Measurements from ENCODE around the gene IDH3B. TPM values are rescaled to one million over a fixed set of nuclear protein-coding genes. Genes with fewer than 3 reads are reported as not detected.
"Not testable (repeated sequence)": the region's sequence is repeated elsewhere in the genome, so short reads cannot be mapped to it uniquely, and the experiment has no call there.

The IDH3B gene
- total and polyA plus RNA-seq, 9 donors, result 90.9 to 112 (median 102) TPM

DNA sequence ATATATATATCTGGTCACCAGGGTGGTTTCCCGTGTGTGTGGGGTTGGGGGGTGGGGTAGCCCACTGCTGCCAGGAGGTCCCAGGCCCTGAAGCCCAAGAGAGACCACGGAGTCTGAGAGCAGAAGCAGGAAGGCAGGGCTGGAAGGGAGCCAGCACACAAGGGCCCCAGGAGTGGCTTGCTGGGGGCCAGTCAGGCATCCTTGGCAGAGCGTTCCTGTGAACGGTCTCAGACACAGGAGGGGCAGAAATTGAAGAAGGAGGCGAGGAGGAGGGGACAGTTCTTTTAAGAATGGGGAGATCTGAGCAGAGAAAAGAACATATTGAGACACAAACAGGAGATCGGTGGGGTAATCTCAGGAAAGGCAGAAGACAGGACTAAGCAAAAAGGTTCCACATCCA, 26.7 kb upstream of the IDH3B start:
- Histone ChIP-seq H3K4me1 (ENCODE audit: control insufficient read depth, insufficient read depth, low read length) (peaks cover 8% of the 10 kb centered on the region), H3K9me3 (replicated peaks; ENCODE audit: control insufficient read depth, low read depth, low read length) (no peaks in the 10 kb centered on the region), H3K27me3 (ENCODE audit: control insufficient read depth, insufficient read depth, low read length) (peaks cover 80% of the 10 kb centered on the region), H3K36me3 (ENCODE audit: control insufficient read depth, insufficient read depth, low read length) (no peaks in the 10 kb centered on the region), H3K27ac (ENCODE audit: low read length) (no peak overlapping the region), H3K4me3 (ENCODE audit: low read length) (no peak overlapping the region)
- WGBS (ENCODE audit: insufficient coverage), result 39% methylated on average over 4 of the region's 6 CpGs
- DNase-seq, result no peak

DNA sequence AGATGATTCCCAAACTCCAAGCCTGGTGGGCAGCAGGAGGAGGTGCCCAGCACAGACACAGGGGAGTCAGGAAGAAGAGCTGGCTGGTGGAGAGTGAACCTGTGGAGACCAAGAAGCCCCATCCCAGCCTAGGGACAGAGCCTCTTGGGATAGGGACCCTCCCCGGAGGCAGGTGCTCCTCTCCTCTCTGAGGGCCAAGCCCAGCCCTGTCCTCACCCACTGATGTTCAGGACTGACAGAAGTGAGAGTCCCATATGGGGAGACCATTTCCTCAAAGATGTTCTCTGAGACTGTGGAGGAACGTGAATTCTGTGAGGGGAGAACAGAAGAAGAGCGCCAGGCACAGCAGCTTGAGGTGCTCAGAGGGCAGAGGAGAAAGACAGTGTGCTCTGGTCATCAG, 26.2 kb upstream of the IDH3B start:
- H3K9me3 ChIP-seq (replicated peaks; ENCODE audit: control insufficient read depth, low read depth, low read length), result no peaks in the 10 kb centered on the region
- no peaks in the 10 kb centered on the region for H3K36me3 ChIP-seq (ENCODE audit: control insufficient read depth, insufficient read depth, low read length)
- no peak for DNase-seq
- H3K4me3 ChIP-seq (ENCODE audit: low read length), result no peak overlapping the region
- no peak overlapping the region for H3K27ac ChIP-seq (ENCODE audit: low read length)
- peaks cover 75% of the 10 kb centered on the region for H3K27me3 ChIP-seq (ENCODE audit: control insufficient read depth, insufficient read depth, low read length)
- peaks cover 8% of the 10 kb centered on the region for H3K4me1 ChIP-seq (ENCODE audit: control insufficient read depth, insufficient read depth, low read length)
- WGBS (ENCODE audit: insufficient coverage), result 67% methylated on average over 2 of the region's 3 CpGs

DNA sequence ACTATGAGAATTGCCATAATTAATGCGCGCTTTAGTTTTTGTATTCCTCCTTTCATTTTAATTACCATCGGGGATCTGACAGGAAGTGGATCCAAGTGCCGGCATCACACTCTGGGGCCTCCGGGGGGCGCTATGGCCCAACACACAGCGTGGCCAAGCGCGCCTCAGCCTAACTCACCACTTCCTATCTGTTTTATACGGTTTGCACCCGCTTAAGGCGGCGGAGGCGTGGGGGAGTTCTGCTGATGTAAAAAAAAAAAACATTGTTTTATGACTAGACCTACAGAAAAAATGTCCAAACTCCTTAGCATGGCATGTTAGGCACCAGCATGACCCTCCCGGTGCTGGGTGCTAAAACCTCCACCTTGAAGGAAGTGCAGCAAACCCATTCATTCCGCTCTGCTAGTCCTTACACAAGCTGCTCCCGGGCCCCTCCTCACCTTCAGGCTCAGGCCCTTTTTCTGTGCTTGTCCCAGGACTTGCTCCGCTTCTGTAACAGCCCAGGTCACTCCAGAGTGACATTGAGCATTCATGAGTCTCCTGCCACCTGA, 24.1 kb upstream of the IDH3B start:
- no peaks in the 10 kb centered on the region for H3K36me3 ChIP-seq (ENCODE audit: control insufficient read depth, insufficient read depth, low read length)
- WGBS (ENCODE audit: insufficient coverage), result 12% methylated on average over 11 of the region's 18 CpGs
- no peaks in the 10 kb centered on the region for H3K9me3 ChIP-seq (replicated peaks; ENCODE audit: control insufficient read depth, low read depth, low read length)
- DNase-seq, result peak; percentile 43
- H3K4me1 ChIP-seq (ENCODE audit: control insufficient read depth, insufficient read depth, low read length), result peaks cover 6% of the 10 kb centered on the region
- H3K27ac ChIP-seq (ENCODE audit: low read length), result no peak overlapping the region
- peaks cover 59% of the 10 kb centered on the region for H3K27me3 ChIP-seq (ENCODE audit: control insufficient read depth, insufficient read depth, low read length)
- no peak overlapping the region for H3K4me3 ChIP-seq (ENCODE audit: low read length)

DNA sequence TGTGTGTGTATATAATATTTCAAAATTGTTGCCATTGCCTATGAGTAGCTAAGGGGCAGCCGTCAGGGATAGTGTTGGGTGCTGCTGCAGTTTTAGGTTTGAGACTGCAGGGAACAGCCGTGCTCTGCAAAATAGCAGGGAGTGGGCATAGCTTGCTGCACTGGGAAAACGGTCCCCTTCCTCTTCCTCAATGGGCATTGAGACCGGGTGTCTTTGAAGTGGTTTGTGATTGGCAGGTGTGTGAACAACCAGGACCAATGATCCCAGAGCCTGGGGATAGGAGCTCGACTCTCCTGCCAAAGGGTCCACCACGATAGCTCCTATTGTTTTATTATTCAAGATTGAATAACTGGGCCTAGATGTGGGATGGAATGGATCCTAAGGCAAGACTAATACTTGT, 23.5 kb upstream of the IDH3B start:
- Histone ChIP-seq H3K27me3 (ENCODE audit: control insufficient read depth, insufficient read depth, low read length) (peaks cover 59% of the 10 kb centered on the region), H3K4me3 (ENCODE audit: low read length) (no peak overlapping the region), H3K27ac (ENCODE audit: low read length) (no peak overlapping the region), H3K36me3 (ENCODE audit: control insufficient read depth, insufficient read depth, low read length) (no peaks in the 10 kb centered on the region), H3K4me1 (ENCODE audit: control insufficient read depth, insufficient read depth, low read length) (peaks cover 6% of the 10 kb centered on the region), H3K9me3 (replicated peaks; ENCODE audit: control insufficient read depth, low read depth, low read length) (no peaks in the 10 kb centered on the region)
- 32% methylated on average over 4 of the region's 6 CpGs for WGBS (ENCODE audit: insufficient coverage)
- no peak for DNase-seq

DNA sequence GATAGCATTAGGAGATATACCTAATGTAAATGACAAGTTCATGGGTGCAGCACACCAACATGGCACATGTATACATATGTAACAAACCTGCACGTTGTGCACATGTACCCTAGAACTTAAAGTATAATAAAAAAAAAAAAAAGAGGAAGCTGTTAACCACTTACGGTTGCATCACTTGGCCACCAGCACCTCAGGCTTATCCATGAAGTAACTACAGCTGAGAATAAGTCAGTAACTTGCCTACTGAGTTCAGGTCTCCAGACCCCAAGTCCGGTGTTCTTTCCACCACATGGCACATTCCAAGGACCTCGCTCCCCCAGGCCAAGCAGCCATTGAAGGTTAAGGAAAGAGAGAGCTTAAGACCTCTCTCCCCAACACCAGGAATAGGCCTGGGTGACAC, 20.8 kb upstream of the IDH3B start:
- DNase-seq; H3K27ac ChIP-seq (ENCODE audit: low read length); H3K36me3 ChIP-seq (ENCODE audit: control insufficient read depth, insufficient read depth, low read length); H3K9me3 ChIP-seq (replicated peaks; ENCODE audit: control insufficient read depth, low read depth, low read length); H3K4me3 ChIP-seq (ENCODE audit: low read length); H3K4me1 ChIP-seq (ENCODE audit: control insufficient read depth, insufficient read depth, low read length): not testable (repeated sequence)
- WGBS (ENCODE audit: insufficient coverage), result no CpG with 5 or more reads among the region's 4 CpGs
- H3K27me3 ChIP-seq (ENCODE audit: control insufficient read depth, insufficient read depth, low read length), result peaks cover 38% of the 10 kb centered on the region

DNA sequence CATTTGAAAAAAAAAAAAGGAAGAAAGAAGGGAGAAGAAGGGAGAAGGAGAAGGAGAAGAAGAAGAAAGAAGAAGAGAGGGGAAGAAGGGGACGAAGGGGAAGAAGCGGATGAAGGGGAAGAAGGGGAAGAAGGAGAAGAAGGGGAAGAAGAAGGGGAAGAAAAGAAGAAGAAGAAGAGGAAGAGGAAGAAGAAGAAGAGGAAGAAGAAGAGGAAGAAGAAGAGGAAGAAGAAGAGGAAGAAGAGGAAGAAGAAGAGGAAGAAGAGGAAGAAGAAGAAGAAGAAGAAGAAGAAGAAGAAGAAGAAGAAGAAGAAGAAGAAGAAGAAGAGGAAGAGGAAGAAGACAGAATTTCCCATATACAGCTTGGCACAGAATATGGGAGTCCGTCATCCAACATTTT, 18.0 kb upstream of the IDH3B start:
- H3K27me3 ChIP-seq (ENCODE audit: control insufficient read depth, insufficient read depth, low read length), result peaks cover 15% of the 10 kb centered on the region
- WGBS (ENCODE audit: insufficient coverage), result 93% methylated on average over 2 of the region's 3 CpGs
- not testable (repeated sequence) for H3K4me1 ChIP-seq (ENCODE audit: control insufficient read depth, insufficient read depth, low read length); H3K4me3 ChIP-seq (ENCODE audit: low read length); H3K9me3 ChIP-seq (replicated peaks; ENCODE audit: control insufficient read depth, low read depth, low read length); H3K27ac ChIP-seq (ENCODE audit: low read length); H3K36me3 ChIP-seq (ENCODE audit: control insufficient read depth, insufficient read depth, low read length); DNase-seq

DNA sequence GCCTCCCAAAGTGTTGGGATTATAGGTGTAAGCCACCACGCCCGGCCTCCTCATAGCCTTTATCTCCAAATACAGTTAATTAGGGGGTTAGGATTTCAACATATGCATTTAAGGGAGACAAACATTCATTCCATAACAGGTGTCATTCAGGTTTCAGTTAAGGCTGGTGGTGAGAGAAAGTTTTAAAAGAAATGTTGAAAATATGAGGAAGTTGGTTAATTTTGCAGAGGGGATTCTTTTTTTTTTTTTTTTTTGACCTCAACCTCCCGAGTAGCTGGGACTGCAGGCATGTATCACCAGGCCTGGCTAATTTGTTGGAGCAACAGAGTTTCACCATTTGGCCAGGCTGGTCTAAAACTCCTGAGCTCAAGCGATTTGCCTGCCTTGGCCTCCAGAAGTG, 16.0 kb upstream of the IDH3B start:
- WGBS (ENCODE audit: insufficient coverage), result 45% methylated on average over 2 of the region's 4 CpGs
- Histone ChIP-seq H3K36me3 (ENCODE audit: control insufficient read depth, insufficient read depth, low read length) (no peaks in the 10 kb centered on the region), H3K4me3 (ENCODE audit: low read length) (no peak overlapping the region), H3K4me1 (ENCODE audit: control insufficient read depth, insufficient read depth, low read length) (no peaks in the 10 kb centered on the region), H3K27me3 (ENCODE audit: control insufficient read depth, insufficient read depth, low read length) (peaks cover 5% of the 10 kb centered on the region), H3K27ac (ENCODE audit: low read length) (no peak overlapping the region), H3K9me3 (replicated peaks; ENCODE audit: control insufficient read depth, low read depth, low read length) (no peaks in the 10 kb centered on the region)
- DNase-seq, result no peak

DNA sequence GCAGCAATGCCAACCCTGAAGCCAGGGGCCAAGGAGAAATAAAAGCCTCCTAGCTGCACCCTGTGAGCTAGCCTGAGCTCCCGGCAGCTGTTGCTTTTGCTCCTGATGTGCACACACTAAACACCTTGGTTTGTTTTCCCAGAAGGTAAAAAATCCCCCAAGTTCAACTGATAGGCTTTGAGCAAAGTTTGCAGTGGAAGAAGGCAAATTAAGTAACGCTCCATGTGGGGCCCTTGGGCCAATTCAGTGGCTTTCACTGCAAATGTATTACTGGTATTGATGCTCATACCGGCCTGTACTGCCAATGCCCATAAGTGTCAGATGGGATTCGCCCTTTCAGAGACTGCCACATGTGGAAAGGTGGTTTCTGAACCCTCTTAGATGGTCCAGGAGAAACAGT, 9.4 kb upstream of the IDH3B start:
- Histone ChIP-seq H3K9me3 (replicated peaks; ENCODE audit: control insufficient read depth, low read depth, low read length) (no peaks in the 10 kb centered on the region), H3K27me3 (ENCODE audit: control insufficient read depth, insufficient read depth, low read length) (peaks cover 13% of the 10 kb centered on the region), H3K27ac (ENCODE audit: low read length) (no peak overlapping the region), H3K4me1 (ENCODE audit: control insufficient read depth, insufficient read depth, low read length) (no peaks in the 10 kb centered on the region), H3K36me3 (ENCODE audit: control insufficient read depth, insufficient read depth, low read length) (no peaks in the 10 kb centered on the region), H3K4me3 (ENCODE audit: low read length) (no peak overlapping the region)
- no peak for DNase-seq
- 82% methylated on average over 3 of the region's 4 CpGs for WGBS (ENCODE audit: insufficient coverage)

DNA sequence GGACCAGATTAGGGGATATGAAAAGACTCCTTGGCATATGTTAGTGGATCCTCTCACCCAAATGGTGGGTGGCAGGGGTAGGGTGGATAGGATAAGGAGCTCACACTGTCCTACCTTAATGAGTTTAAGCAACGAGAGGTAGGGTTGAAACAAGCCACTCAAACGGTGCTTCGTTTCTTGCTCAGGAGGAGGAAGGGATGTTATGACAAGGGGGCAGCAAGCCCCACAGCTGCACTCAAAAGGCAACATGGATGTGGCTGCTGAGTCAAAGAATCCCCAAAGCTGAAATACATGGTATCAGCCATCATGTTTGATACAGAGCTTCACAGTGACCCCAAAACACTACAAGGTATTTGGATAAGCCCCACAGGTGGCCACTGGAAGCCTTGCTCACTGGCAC, 8.4 kb upstream of the IDH3B start:
- H3K27me3 ChIP-seq (ENCODE audit: control insufficient read depth, insufficient read depth, low read length), result peaks cover 15% of the 10 kb centered on the region
- no CpG with 5 or more reads among the region's 3 CpGs for WGBS (ENCODE audit: insufficient coverage)
- H3K4me3 ChIP-seq (ENCODE audit: low read length), result no peak overlapping the region
- no peak overlapping the region for H3K27ac ChIP-seq (ENCODE audit: low read length)
- no peaks in the 10 kb centered on the region for H3K9me3 ChIP-seq (replicated peaks; ENCODE audit: control insufficient read depth, low read depth, low read length)
- H3K4me1 ChIP-seq (ENCODE audit: control insufficient read depth, insufficient read depth, low read length), result no peaks in the 10 kb centered on the region
- DNase-seq, result no peak
- H3K36me3 ChIP-seq (ENCODE audit: control insufficient read depth, insufficient read depth, low read length), result no peaks in the 10 kb centered on the region

DNA sequence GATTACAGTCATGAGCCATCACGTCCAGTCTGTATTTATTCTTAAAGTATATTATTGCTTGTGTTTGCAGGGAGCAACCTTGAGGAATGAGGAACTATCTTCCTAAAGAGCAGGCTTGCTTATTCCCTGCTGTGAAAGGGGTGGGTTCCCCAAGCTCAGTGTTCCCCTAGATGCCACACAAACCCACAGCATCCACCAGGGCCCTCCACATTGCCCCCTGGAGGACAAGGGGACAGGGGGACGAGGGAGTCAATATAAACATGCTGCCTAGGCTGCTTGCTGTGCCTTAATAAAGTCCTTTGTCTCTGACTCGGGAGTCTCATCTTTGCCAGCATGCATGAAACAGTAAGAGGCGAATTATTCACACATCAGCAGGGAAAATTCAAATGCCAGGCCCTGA, 8.0 kb upstream of the IDH3B start:
- no peaks in the 10 kb centered on the region for H3K36me3 ChIP-seq (ENCODE audit: control insufficient read depth, insufficient read depth, low read length)

DNA sequence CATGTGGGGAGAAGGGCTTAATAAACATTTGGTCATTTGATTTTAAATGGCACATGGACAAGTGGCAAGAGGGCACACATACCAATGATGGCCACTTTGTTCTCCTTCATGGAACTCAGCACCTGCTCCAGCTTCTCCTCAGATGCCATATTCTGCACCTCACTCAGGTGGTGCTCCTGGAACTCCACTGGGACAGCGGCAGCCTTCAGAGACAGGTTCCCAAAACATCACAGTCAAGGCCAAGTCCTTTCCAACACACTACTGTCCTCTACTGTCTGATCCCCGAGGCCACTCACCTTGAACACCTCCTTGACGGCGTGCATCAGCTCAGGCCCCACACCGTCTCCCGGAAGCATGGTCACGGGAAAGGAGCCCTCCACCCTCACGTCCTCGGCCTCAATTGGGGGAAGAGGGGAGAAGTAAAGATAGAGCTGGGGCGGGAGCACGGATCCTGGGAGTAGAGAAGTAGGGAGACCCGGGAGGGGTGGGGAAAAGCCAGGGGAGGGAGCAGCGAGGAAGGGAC, 591 bp downstream of the IDH3B start:
- H3K27ac ChIP-seq (ENCODE audit: low read length), result peak overlapping the region; percentile 98
- H3K27me3 ChIP-seq (ENCODE audit: control insufficient read depth, insufficient read depth, low read length), result peaks cover 2% of the 10 kb centered on the region
- peak overlapping the region; percentile 94 for H3K4me3 ChIP-seq (ENCODE audit: low read length)
- peaks cover 37% of the 10 kb centered on the region for H3K36me3 ChIP-seq (ENCODE audit: control insufficient read depth, insufficient read depth, low read length)
- H3K4me1 ChIP-seq (ENCODE audit: control insufficient read depth, insufficient read depth, low read length), result peaks cover 12% of the 10 kb centered on the region
- H3K9me3 ChIP-seq (replicated peaks; ENCODE audit: control insufficient read depth, low read depth, low read length), result no peaks in the 10 kb centered on the region
- DNase-seq, result no peak
- 4% methylated on average over 7 of the region's 13 CpGs for WGBS (ENCODE audit: insufficient coverage)

More for the DNA sequence above, 8.0 kb upstream of the IDH3B start:
- Histone ChIP-seq H3K4me1 (ENCODE audit: control insufficient read depth, insufficient read depth, low read length) (no peaks in the 10 kb centered on the region), H3K27ac (ENCODE audit: low read length) (no peak overlapping the region), H3K27me3 (ENCODE audit: control insufficient read depth, insufficient read depth, low read length) (peaks cover 15% of the 10 kb centered on the region), H3K9me3 (replicated peaks; ENCODE audit: control insufficient read depth, low read depth, low read length) (no peaks in the 10 kb centered on the region), H3K4me3 (ENCODE audit: low read length) (no peak overlapping the region)
- 43% methylated on average over 1 of the region's 4 CpGs for WGBS (ENCODE audit: insufficient coverage)
- no peak for DNase-seq

Measured in muscle of leg (tissue), 11 donors.